Measurements from ENCODE around the gene CDK15. TPM values are rescaled to one million over a fixed set of nuclear protein-coding genes. Genes with fewer than 3 reads are reported as not detected.

CDK15 gene
- total RNA-seq, 2 donors from 2014 or later = 0.24 to 1.4 TPM

Other genes starting within 250 kb of the CDK15 start
- gene TMEM237, start 163.0 kb upstream of the CDK15 start, total RNA-seq = 1 to 10 TPM; 3.6 to 5.2 TPM
- not detected for gene MPP4, start 107.9 kb upstream of the CDK15 start, total RNA-seq
- 1 to 10 TPM; 9.9 to 10.0 TPM for gene ALS2, start 25.6 kb upstream of the CDK15 start, total RNA-seq
- gene FZD7, start 227.3 kb downstream of the CDK15 start, total RNA-seq = 1 to 10 TPM; 1.4 to 10.0 TPM